ENCODE measurements around the gene FBXL20.
A peak's percentile ranks its signal among the peaks of the same experiment; 100 is the strongest.

The FBXL20 gene

DNA sequence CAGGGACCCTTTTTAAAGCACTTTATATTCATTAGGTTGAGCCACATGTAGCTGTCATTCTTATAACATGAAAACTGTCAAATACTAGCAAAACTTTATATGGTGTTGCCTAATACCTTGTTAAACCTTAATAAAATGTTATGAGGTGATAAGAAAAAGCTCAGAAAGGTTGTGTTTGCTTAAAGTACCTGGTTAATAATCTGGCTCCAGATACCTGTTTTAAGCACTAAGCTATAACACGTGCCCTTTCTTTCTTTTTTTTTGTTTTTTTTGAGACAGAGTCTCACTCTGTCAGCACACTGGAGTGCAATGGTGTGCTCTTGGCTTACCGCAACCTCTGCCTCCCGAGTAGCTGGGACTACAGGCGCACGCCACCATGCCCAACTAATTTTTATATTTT lies 116.7 kb downstream of the FBXL20 start:
- H2AFZ ChIP-seq (ENCODE audit: insufficient read depth, low read length, poor library complexity): no peak overlapping the region
- H4K12ac ChIP-seq (ENCODE audit: low read depth, low read length): no peak overlapping the region
- H3K27ac ChIP-seq (ENCODE audit: low read depth, low read length): no peak overlapping the region
- no peak overlapping the region for H4K8ac ChIP-seq (ENCODE audit: low read depth, low read length)
- H2BK12ac ChIP-seq (ENCODE audit: low read length): no peak overlapping the region
- no peaks in the 10 kb centered on the region for H3K27me3 ChIP-seq (ENCODE audit: insufficient read depth, low read length)
- H2BK120ac ChIP-seq (ENCODE audit: insufficient read depth, low read length, poor library complexity): no peak overlapping the region
- H3K9me3 ChIP-seq (ENCODE audit: insufficient read depth, low read depth, low read length): no peaks in the 10 kb centered on the region
- no peak overlapping the region for H3K4ac ChIP-seq (ENCODE audit: low read depth, low read length)
- H4K91ac ChIP-seq (ENCODE audit: low read depth, low read length): no peak overlapping the region
- H3K4me2 ChIP-seq (ENCODE audit: low read length): no peak overlapping the region
- no peak overlapping the region for H2BK5ac ChIP-seq (ENCODE audit: low read depth, low read length, poor library complexity)
- H3K79me1 ChIP-seq (ENCODE audit: low read length): no peaks in the 10 kb centered on the region
- H3K14ac ChIP-seq (ENCODE audit: low read length): no peak overlapping the region
- peaks cover 0 to 3% of the 10 kb centered on the region in 2 experiments for H3K36me3 ChIP-seq (ENCODE audit: control insufficient read depth in 1 of 2, insufficient read depth in 2 of 2, low read length in 2 of 2)
- no peak overlapping the region for H3K4me3 ChIP-seq (ENCODE audit: low read depth, low read length)
- WGBS (ENCODE audit: extremely low coverage, insufficient coverage, insufficient read length): no CpG with 5 or more reads among the region's 5 CpGs
- no peak overlapping the region for H2AK5ac ChIP-seq (ENCODE audit: low read length)
- H3K18ac ChIP-seq (ENCODE audit: low read length): no peak overlapping the region
- DNase-seq: no peak
- no peak overlapping the region for H3K9ac ChIP-seq (ENCODE audit: low read length)
- H3K23ac ChIP-seq (ENCODE audit: low read length): no peak overlapping the region
- H3K79me2 ChIP-seq (ENCODE audit: control insufficient read depth, insufficient read depth, low read length, poor library complexity): no peaks in the 10 kb centered on the region
- H3K4me1 ChIP-seq (ENCODE audit: control insufficient read depth in 1 of 2, insufficient read depth in 2 of 2, low read length in 2 of 2): no peaks in the 10 kb centered on the region

DNA sequence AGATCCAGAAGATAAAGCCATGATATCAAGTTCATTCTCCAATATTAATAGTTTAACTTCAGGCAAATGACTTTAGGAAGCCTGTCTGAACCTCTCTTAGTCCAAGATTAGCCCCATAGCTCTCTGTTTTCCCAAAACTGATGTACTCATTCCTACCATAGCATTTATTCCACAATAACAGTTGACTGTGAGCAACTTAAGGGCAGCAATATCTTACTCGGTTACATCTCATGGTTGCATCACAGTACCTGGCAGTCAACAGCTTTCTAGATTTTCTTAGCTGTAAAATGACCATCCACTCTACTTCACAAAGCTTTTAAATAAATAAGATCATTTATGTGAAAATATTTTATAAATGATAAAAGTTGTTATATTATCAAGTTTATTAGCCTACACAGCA lies 117.5 kb downstream of the FBXL20 start:
- Histone ChIP-seq H3K4me3 (ENCODE audit: low read depth, low read length) (no peak overlapping the region), H3K4me2 (ENCODE audit: low read length) (no peak overlapping the region), H3K23ac (ENCODE audit: low read length) (no peak overlapping the region), H4K12ac (ENCODE audit: low read depth, low read length) (no peak overlapping the region), H3K9me3 (ENCODE audit: insufficient read depth, low read depth, low read length) (no peaks in the 10 kb centered on the region), H3K4ac (ENCODE audit: low read depth, low read length) (no peak overlapping the region), H3K79me1 (ENCODE audit: low read length) (no peaks in the 10 kb centered on the region), H3K9ac (ENCODE audit: low read length) (no peak overlapping the region), H3K27me3 (ENCODE audit: insufficient read depth, low read length) (no peaks in the 10 kb centered on the region), H2AFZ (ENCODE audit: insufficient read depth, low read length, poor library complexity) (no peak overlapping the region), H3K36me3 (ENCODE audit: control insufficient read depth in 1 of 2, insufficient read depth in 2 of 2, low read length in 2 of 2) (peaks cover 0 to 3% of the 10 kb centered on the region in 2 experiments), H3K18ac (ENCODE audit: low read length) (no peak overlapping the region), H2BK5ac (ENCODE audit: low read depth, low read length, poor library complexity) (no peak overlapping the region), H3K27ac (ENCODE audit: low read depth, low read length) (no peak overlapping the region), H2AK5ac (ENCODE audit: low read length) (no peak overlapping the region), H3K4me1 (ENCODE audit: control insufficient read depth in 1 of 2, insufficient read depth in 2 of 2, low read length in 2 of 2) (no peaks in the 10 kb centered on the region), H2BK12ac (ENCODE audit: low read length) (no peak overlapping the region), H3K14ac (ENCODE audit: low read length) (no peak overlapping the region), H2BK120ac (ENCODE audit: insufficient read depth, low read length, poor library complexity) (no peak overlapping the region), H4K91ac (ENCODE audit: low read depth, low read length) (no peak overlapping the region), H4K8ac (ENCODE audit: low read depth, low read length) (no peak overlapping the region), H3K79me2 (ENCODE audit: control insufficient read depth, insufficient read depth, low read length, poor library complexity) (no peaks in the 10 kb centered on the region)
- DNase-seq: peak in 1 of 2 donors; percentile 64
- whole genome bisulfite sequencing (ENCODE audit: extremely low coverage, insufficient coverage, insufficient read length): no CpG with 5 or more reads among the region's 1 CpG

DNA sequence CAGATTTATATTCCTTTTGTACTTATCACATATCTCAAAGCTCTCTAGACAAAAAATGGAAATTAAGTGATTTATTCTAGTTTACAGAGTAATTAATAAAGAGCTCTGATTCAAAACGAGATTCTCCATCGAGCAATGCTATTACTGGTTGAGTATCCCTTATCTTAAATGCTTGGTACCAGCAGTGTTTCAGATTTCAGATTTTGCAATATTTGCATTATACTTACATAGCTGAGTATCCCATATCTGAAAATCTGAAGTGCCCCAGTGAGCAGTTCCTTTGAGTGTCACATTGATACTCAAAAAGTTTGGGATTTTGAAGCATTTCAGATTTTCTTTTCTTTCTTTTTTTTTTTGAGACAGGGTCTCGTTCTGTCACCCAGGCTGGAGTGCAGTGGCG lies 118.3 kb downstream of the FBXL20 start:
- Histone ChIP-seq H3K79me1 (ENCODE audit: low read length) (no peaks in the 10 kb centered on the region), H2AFZ (ENCODE audit: insufficient read depth, low read length, poor library complexity) (no peak overlapping the region), H3K4me3 (ENCODE audit: low read depth, low read length) (no peak overlapping the region), H3K18ac (ENCODE audit: low read length) (no peak overlapping the region), H3K27ac (ENCODE audit: low read depth, low read length) (no peak overlapping the region), H2BK12ac (ENCODE audit: low read length) (no peak overlapping the region), H4K91ac (ENCODE audit: low read depth, low read length) (no peak overlapping the region), H2BK120ac (ENCODE audit: insufficient read depth, low read length, poor library complexity) (no peak overlapping the region), H2BK5ac (ENCODE audit: low read depth, low read length, poor library complexity) (no peak overlapping the region), H3K23ac (ENCODE audit: low read length) (no peak overlapping the region), H3K4me1 (ENCODE audit: control insufficient read depth in 1 of 2, insufficient read depth in 2 of 2, low read length in 2 of 2) (no peaks in the 10 kb centered on the region), H4K8ac (ENCODE audit: low read depth, low read length) (no peak overlapping the region), H3K27me3 (ENCODE audit: insufficient read depth, low read length) (no peaks in the 10 kb centered on the region), H3K14ac (ENCODE audit: low read length) (no peak overlapping the region), H4K12ac (ENCODE audit: low read depth, low read length) (no peak overlapping the region), H3K9ac (ENCODE audit: low read length) (no peak overlapping the region), H3K36me3 (ENCODE audit: control insufficient read depth in 1 of 2, insufficient read depth in 2 of 2, low read length in 2 of 2) (peaks cover 0 to 3% of the 10 kb centered on the region in 2 experiments), H2AK5ac (ENCODE audit: low read length) (no peak overlapping the region), H3K9me3 (ENCODE audit: insufficient read depth, low read depth, low read length) (no peaks in the 10 kb centered on the region), H3K79me2 (ENCODE audit: control insufficient read depth, insufficient read depth, low read length, poor library complexity) (no peaks in the 10 kb centered on the region), H3K4ac (ENCODE audit: low read depth, low read length) (no peak overlapping the region), H3K4me2 (ENCODE audit: low read length) (no peak overlapping the region)
- DNase-seq: peak; percentile 45 to 94
- WGBS (ENCODE audit: extremely low coverage, insufficient coverage, insufficient read length): no CpG with 5 or more reads among the region's 4 CpGs

DNA sequence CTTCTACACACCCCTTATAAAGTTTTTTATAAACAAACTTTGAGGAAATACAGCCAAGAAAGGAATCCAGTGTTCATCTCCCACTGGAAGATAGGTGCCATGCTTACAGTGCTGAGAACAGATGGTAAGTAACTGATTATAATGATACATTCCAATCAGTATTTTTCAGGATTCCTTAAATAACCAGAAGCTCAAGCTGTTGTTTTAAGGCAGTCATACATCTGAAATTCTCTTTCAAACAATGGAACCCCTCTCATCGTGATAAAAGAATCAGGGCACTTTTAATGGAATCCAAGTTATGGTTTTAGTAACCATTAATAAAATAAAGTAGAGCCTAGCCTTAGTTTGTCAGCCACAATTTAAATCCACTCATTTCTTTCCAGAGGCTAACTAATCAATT lies 119.6 kb downstream of the FBXL20 start:
- Histone ChIP-seq H3K4me2 (ENCODE audit: low read length) (no peak overlapping the region), H2BK12ac (ENCODE audit: low read length) (no peak overlapping the region), H3K23ac (ENCODE audit: low read length) (no peak overlapping the region), H4K8ac (ENCODE audit: low read depth, low read length) (no peak overlapping the region), H3K14ac (ENCODE audit: low read length) (no peak overlapping the region), H3K27me3 (ENCODE audit: insufficient read depth, low read length) (no peaks in the 10 kb centered on the region), H2AK5ac (ENCODE audit: low read length) (no peak overlapping the region), H3K4ac (ENCODE audit: low read depth, low read length) (no peak overlapping the region), H3K4me3 (ENCODE audit: low read depth, low read length) (no peak overlapping the region), H3K18ac (ENCODE audit: low read length) (no peak overlapping the region), H4K91ac (ENCODE audit: low read depth, low read length) (no peak overlapping the region), H2BK5ac (ENCODE audit: low read depth, low read length, poor library complexity) (no peak overlapping the region), H3K9me3 (ENCODE audit: insufficient read depth, low read depth, low read length) (no peaks in the 10 kb centered on the region), H2AFZ (ENCODE audit: insufficient read depth, low read length, poor library complexity) (no peak overlapping the region), H4K12ac (ENCODE audit: low read depth, low read length) (no peak overlapping the region), H3K79me2 (ENCODE audit: control insufficient read depth, insufficient read depth, low read length, poor library complexity) (no peaks in the 10 kb centered on the region), H3K9ac (ENCODE audit: low read length) (no peak overlapping the region), H3K27ac (ENCODE audit: low read depth, low read length) (no peak overlapping the region), H3K36me3 (ENCODE audit: control insufficient read depth in 1 of 2, insufficient read depth in 2 of 2, low read length in 2 of 2) (peaks cover 0 to 3% of the 10 kb centered on the region in 2 experiments), H2BK120ac (ENCODE audit: insufficient read depth, low read length, poor library complexity) (no peak overlapping the region), H3K79me1 (ENCODE audit: low read length) (no peaks in the 10 kb centered on the region), H3K4me1 (ENCODE audit: control insufficient read depth in 1 of 2, insufficient read depth in 2 of 2, low read length in 2 of 2) (no peaks in the 10 kb centered on the region)
- DNase-seq: peak in 1 of 2 donors; percentile 64
- no CpG with 5 or more reads among the region's 1 CpG for WGBS (ENCODE audit: extremely low coverage, insufficient coverage, insufficient read length)

Data from trophoblast cell (in vitro differentiated cells and primary cell).